GM12891 (cell line): ENCODE measurements around the gene OAT.

ENCODE experiments used
- PAX5 ChIP-seq: IDR thresholded peaks from 2 replicates; pipeline ENCODE4 v1.6.1; 2011; ENCODE audit warnings: low read length, moderate library complexity, mild to moderate bottlenecking; ENCODE audit not compliant: insufficient read depth, severe bottlenecking
- POLR2A ChIP-seq: IDR thresholded peaks from 2 replicates; pipeline ENCODE4 v1.6.1; 2011; ENCODE audit warnings: low read depth, low read length, control low read depth
- POLR2AphosphoS5 ChIP-seq: IDR thresholded peaks from 2 replicates; pipeline ENCODE4 v1.6.1; 2011; ENCODE audit warnings: low read depth, low read length, control low read depth
- POU2F2 ChIP-seq: IDR thresholded peaks from 2 replicates; pipeline ENCODE4 v1.6.1; 2011; ENCODE audit warnings: low read depth, mild to moderate bottlenecking, control low read depth, low read length, moderate library complexity
- SPI1 ChIP-seq: IDR thresholded peaks from 2 replicates; pipeline ENCODE4 v1.6.1; 2011; ENCODE audit warnings: low read depth, low read length, control low read depth
- TAF1 ChIP-seq: IDR thresholded peaks from 2 replicates; pipeline ENCODE4 v1.6.1; 2011; ENCODE audit warnings: low read depth, low read length, control low read depth

- TF ChIP-seq POLR2AphosphoS5: no peak
- no peak for TF ChIP-seq TAF1
- TF ChIP-seq POLR2A: no peak
- no peak for TF ChIP-seq SPI1
- TF ChIP-seq PAX5: no peak
- no peak for TF ChIP-seq POU2F2
Observed at GRCh38 chr10:124383496-124383895, 35.2 kb downstream of the OAT start.
